Common myeloid progenitor, CD34-positive (primary cell): ENCODE data around the gene PAN3.

Experiments
- CTCF ChIA-PET: fragments of 350-600 bp; sonication (Branson Sonifier 250); formaldehyde crosslinking; loops from one replicate; lab custom pipeline; 2021; ENCODE audit warnings: antibody characterized with exemption; lab: Charles Lee
- POLR2A ChIA-PET: fragments of 350-600 bp; sonication (Branson Sonifier 250); formaldehyde crosslinking; loops from one replicate; lab custom pipeline; 2021; ENCODE audit warnings: antibody characterized with exemption; lab: Charles Lee
- DNase-seq, 3 donors: peaks; one replicate each; pipeline versions ENCODE4 v3.0.0 to v3.0.0-alpha.2; 2013
- H3K27ac ChIP-seq, 2 experiments: 1 replicate in 1 of 2; 2 replicates in 1 of 2; pipeline ENCODE4 v1.7.0; 2013; ENCODE audit warnings: inconsistent platforms in 2 of 2, low read length in 2 of 2, mild to moderate bottlenecking in 2 of 2, low read depth in 1 of 2, moderate library complexity in 1 of 2; ENCODE audit not compliant: severe bottlenecking in 2 of 2, insufficient read depth in 1 of 2, poor library complexity in 1 of 2
- H3K27me3 ChIP-seq, 5 experiments: replicated peaks in 2 of 5; 1 replicate in 3 of 5; 2 replicates in 2 of 5; pipeline versions ENCODE4 v1.6.1 to v1.7.0; 2013; ENCODE audit warnings: low read length in 4 of 5, mild to moderate bottlenecking in 2 of 5, moderate library complexity in 2 of 5, inconsistent platforms in 1 of 5; ENCODE audit not compliant: insufficient read depth in 5 of 5, control insufficient read depth in 4 of 5
- H3K36me3 ChIP-seq, 4 experiments: 1 replicate in 2 of 4; 2 replicates in 2 of 4; pipeline versions ENCODE4 v1.6.1 to v1.7.0; 2013; ENCODE audit warnings: low read length in 3 of 4, control low read depth in 1 of 4, mild to moderate bottlenecking in 1 of 4; ENCODE audit not compliant: control insufficient read depth in 4 of 4, insufficient read depth in 4 of 4
- H3K4me1 ChIP-seq, 4 experiments: 1 replicate in 3 of 4; 2 replicates in 1 of 4; pipeline versions ENCODE4 v1.6.1 to v1.7.1; 2013; ENCODE audit warnings: low read length in 3 of 4, mild to moderate bottlenecking in 3 of 4, control low read depth in 1 of 4, inconsistent platforms in 1 of 4, moderate library complexity in 1 of 4; ENCODE audit not compliant: control insufficient read depth in 4 of 4, insufficient read depth in 4 of 4; ENCODE audit errors: control extremely low read depth in 1 of 4
- H3K4me3 ChIP-seq, 7 experiments: 1 replicate in 4 of 7; 2 replicates in 3 of 7; pipeline versions ENCODE4 v1.5.1 to v1.7.0; 2013; ENCODE audit warnings: mild to moderate bottlenecking in 7 of 7, low read length in 6 of 7, moderate library complexity in 6 of 7, inconsistent platforms in 2 of 7, low read depth in 2 of 7, control low read depth in 1 of 7; ENCODE audit not compliant: insufficient read depth in 4 of 7, control insufficient read depth in 1 of 7; ENCODE audit errors: extremely low read depth in 1 of 7
- H3K9me3 ChIP-seq, 5 experiments: 1 replicate in 4 of 5; 2 replicates in 1 of 5; pipeline versions ENCODE4 v1.6.1 to v1.7.1; 2013; ENCODE audit warnings: low read length in 4 of 5, mild to moderate bottlenecking in 2 of 5, inconsistent platforms in 1 of 5, low read depth in 1 of 5, moderate library complexity in 1 of 5; ENCODE audit not compliant: control insufficient read depth in 4 of 5, insufficient read depth in 2 of 5; ENCODE audit errors: control extremely low read depth in 1 of 5
- WGBS: methylation state at CpG from one replicate; pipeline ENCODE4 v1.1.5; 2013; ENCODE audit not compliant: insufficient coverage; 5-methylcytosine and 5-hydroxymethylcytosine counted together

PAN3 gene

DNA sequence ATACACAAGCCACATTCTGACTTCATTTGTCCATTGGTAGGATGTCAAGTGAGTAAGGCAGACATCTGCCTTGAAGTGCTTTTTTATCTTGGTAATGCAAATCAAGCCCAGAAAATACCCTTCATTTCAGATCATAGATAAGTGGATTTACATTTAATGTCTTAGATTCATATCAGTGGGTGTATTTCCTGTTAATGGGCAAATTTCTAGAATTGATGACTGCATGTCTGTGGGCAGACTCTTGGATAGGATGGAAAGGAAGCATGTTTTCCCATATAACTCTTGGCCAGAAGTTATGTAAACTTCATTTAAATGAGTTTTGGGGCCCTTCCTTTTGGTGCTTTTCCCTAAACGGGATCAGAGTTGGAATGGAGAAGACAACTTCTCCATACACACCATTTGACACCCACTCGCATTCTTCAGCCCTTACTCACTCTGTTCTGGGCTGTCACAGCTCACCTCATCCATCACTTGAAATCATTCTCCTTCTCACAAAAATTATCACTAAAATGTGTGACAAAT is 202.0 kb downstream of the PAN3 start:
- CTCF ChIA-PET, result interaction anchor here (1.7 to 2.2 kb wide), 3 partner anchors 8 to 16 kb away, joined by 5 to 8 read pairs (median 8); no protein-coding TSS in a partner anchor
- no peak for DNase-seq
- Histone ChIP-seq H3K27ac (no peak overlapping the region), H3K36me3 (no peaks in the 10 kb centered on the region), H3K9me3 (no peaks in the 10 kb centered on the region), H3K4me3 (no peak overlapping the region), H3K4me1 (no peaks in the 10 kb centered on the region), H3K27me3 (peaks cover 0 to 58% (median 15%) of the 10 kb centered on the region in 5 experiments)
- 100% methylated on average over 1 of the region's 2 CpGs for WGBS
- POLR2A ChIA-PET, result no interaction called here

GRCh38 chr13:28342251-28342650 is 203.9 kb downstream of the PAN3 start:
- H3K4me1 ChIP-seq, result no peaks in the 10 kb centered on the region
- H3K4me3 ChIP-seq, result no peak overlapping the region
- DNase-seq, result no peak
- H3K36me3 ChIP-seq, result no peaks in the 10 kb centered on the region
- H3K27me3 ChIP-seq, result peaks cover 0 to 67% (median 20%) of the 10 kb centered on the region in 5 experiments
- POLR2A ChIA-PET, result no interaction called here
- WGBS, result no CpG with 5 or more reads among the region's 2 CpGs
- no peak overlapping the region for H3K27ac ChIP-seq
- CTCF ChIA-PET, result interaction anchor here (0.9 to 2.2 kb wide), 2 partner anchors 10 to 39 kb away, joined by 3 to 8 read pairs; no protein-coding TSS in a partner anchor
- H3K9me3 ChIP-seq, result no peaks in the 10 kb centered on the region

GRCh38 chr13:28344163-28344562 is 205.8 kb downstream of the PAN3 start:
- Histone ChIP-seq H3K9me3 (no peaks in the 10 kb centered on the region), H3K4me3 (no peak overlapping the region), H3K27me3 (peaks cover 0 to 56% (median 13%) of the 10 kb centered on the region in 5 experiments), H3K36me3 (no peaks in the 10 kb centered on the region), H3K27ac (no peak overlapping the region), H3K4me1 (no peaks in the 10 kb centered on the region)
- POLR2A ChIA-PET, result no interaction called here
- no peak for DNase-seq
- CTCF ChIA-PET, result no interaction called here
- 95% methylated on average over 3 of the region's 3 CpGs for WGBS
